HL-60 (cell line): ENCODE results near the gene PLEKHG7.

Experiments
- DNase-seq, 2 experiments: peaks; one replicate each; pipeline ENCODE4 v3.0.0-alpha.2; 2010 to 2020; ENCODE audit warnings: low read depth in 1 of 2, low spot score in 1 of 2
- H3K27ac ChIP-seq: fragments of 250-450 bp; sonication (Bioruptor Pico); replicated peaks from 2 replicates; pipeline ENCODE4 v1.5.1; 2020; ENCODE audit warnings: mild to moderate bottlenecking, moderate library complexity
- H3K27me3 ChIP-seq: fragments of 250-450 bp; sonication (Bioruptor Pico); 2 replicates; pipeline ENCODE4 v1.5.1; 2021; ENCODE audit warnings: mild to moderate bottlenecking, moderate library complexity; ENCODE audit not compliant: insufficient read depth, poor library complexity, severe bottlenecking
- H3K4me3 ChIP-seq: replicated peaks from 2 replicates; pipeline ENCODE4 v1.5.1; 2011; ENCODE audit warnings: mild to moderate bottlenecking, control low read depth, low read length; ENCODE audit not compliant: insufficient read depth
- GABPA ChIP-seq: IDR thresholded peaks from 2 replicates; pipeline ENCODE4 v1.6.1; 2012; ENCODE audit warnings: low read depth
- POLR2AphosphoS5 ChIP-seq: IDR thresholded peaks from 2 replicates; pipeline ENCODE4 v1.6.1; 2012; ENCODE audit warnings: low read depth
- REST ChIP-seq: IDR thresholded peaks from 2 replicates; pipeline ENCODE4 v1.6.1; 2012; ENCODE audit warnings: low read depth; ENCODE audit not compliant: insufficient replicate concordance
- SPI1 ChIP-seq: IDR thresholded peaks from 2 replicates; pipeline ENCODE4 v1.6.1; 2012; ENCODE audit warnings: low read depth, mild to moderate bottlenecking, borderline replicate concordance
- TF ChIP-seq, protein P1 (sequence below): IDR thresholded peaks from one replicate; pipeline ENCODE4 v1.5.1; 2011; ENCODE audit warnings: low read length, control low read depth, inconsistent platforms; ENCODE audit not compliant: insufficient read depth

PLEKHG7 gene

DNA sequence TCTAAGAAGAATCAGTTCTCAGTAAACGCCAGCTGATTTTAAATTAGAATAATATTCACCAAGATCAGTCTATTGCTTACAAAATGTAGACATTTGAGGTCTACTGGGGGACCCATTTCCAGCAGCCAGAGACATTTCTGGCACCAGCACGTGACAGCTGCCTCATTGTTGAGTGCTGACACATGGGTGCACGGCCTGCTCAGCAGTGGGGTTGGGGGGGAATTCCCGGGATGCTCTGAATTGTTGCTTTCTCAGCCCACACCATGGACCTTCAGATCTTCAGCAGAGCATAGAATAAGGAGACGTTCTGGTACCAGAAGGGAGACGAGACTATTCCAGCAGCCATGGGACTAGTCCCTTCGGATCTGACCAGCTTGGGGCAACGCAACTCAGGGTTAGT lies 18.3 kb downstream of the PLEKHG7 start:
- H3K27ac ChIP-seq, result no peak overlapping the region
- TF ChIP-seq GABPA (no peak), SPI1 (no peak), REST (no peak), POLR2AphosphoS5 (no peak)
- TF ChIP-seq, protein P1, sequence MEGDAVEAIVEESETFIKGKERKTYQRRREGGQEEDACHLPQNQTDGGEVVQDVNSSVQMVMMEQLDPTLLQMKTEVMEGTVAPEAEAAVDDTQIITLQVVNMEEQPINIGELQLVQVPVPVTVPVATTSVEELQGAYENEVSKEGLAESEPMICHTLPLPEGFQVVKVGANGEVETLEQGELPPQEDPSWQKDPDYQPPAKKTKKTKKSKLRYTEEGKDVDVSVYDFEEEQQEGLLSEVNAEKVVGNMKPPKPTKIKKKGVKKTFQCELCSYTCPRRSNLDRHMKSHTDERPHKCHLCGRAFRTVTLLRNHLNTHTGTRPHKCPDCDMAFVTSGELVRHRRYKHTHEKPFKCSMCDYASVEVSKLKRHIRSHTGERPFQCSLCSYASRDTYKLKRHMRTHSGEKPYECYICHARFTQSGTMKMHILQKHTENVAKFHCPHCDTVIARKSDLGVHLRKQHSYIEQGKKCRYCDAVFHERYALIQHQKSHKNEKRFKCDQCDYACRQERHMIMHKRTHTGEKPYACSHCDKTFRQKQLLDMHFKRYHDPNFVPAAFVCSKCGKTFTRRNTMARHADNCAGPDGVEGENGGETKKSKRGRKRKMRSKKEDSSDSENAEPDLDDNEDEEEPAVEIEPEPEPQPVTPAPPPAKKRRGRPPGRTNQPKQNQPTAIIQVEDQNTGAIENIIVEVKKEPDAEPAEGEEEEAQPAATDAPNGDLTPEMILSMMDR, result no peak
- no peak for DNase-seq
- no peaks in the 10 kb centered on the region for H3K27me3 ChIP-seq
- no peak overlapping the region for H3K4me3 ChIP-seq

- Histone ChIP-seq H3K27me3 (no peaks in the 10 kb centered on the region), H3K4me3 (no peak overlapping the region), H3K27ac (no peak overlapping the region)
- TF ChIP-seq REST, result no peak
- DNase-seq, result no peak
These were observed 18.9 kb downstream of the PLEKHG7 start for GRCh38 chr12:92721656-92722055.

DNA sequence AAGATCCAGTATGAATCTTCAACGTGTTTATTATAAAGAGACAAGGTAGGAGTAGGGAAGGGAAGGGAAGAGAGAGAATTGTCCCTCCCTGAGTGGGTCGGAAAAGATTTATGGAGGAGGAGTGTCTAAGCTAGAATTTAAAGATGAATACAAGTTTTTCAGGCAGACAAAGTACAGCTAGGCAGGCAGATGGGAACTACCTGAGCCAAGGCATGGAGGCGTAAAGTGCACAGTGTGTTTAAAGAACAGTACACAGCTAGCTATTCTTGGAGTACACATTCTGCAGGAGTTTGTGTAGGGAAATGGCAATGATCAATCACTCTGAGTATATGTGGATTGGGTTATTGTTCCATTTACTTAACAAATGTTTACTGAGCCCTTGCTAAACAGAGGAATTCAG lies 20.1 kb downstream of the PLEKHG7 start:
- TF ChIP-seq POLR2AphosphoS5, result no peak
- TF ChIP-seq, protein P1, result no peak
- TF ChIP-seq GABPA, result no peak
- TF ChIP-seq REST, result no peak
- TF ChIP-seq SPI1, result no peak
- H3K4me3 ChIP-seq, result no peak overlapping the region
- no peak for DNase-seq
- no peak overlapping the region for H3K27ac ChIP-seq
- no peaks in the 10 kb centered on the region for H3K27me3 ChIP-seq

- no peak overlapping the region for H3K4me3 ChIP-seq
These were observed 24.1 kb downstream of the PLEKHG7 start for GRCh38 chr12:92726850-92727249.

More at GRCh38 chr12:92726850-92727249, 24.1 kb downstream of the PLEKHG7 start:
- TF ChIP-seq SPI1, result no peak
- H3K27me3 ChIP-seq, result no peaks in the 10 kb centered on the region
- H3K27ac ChIP-seq, result no peak overlapping the region
- DNase-seq, result no peak
